ENCODE data around the gene PLXNC1. TPM values are rescaled to one million over a fixed set of nuclear protein-coding genes. Genes with fewer than 3 reads are reported as not detected.

The PLXNC1 gene
- total and polyA plus RNA-seq, 7 experiments from 2014 or later: 2.5 to 57.2 (median 12.6) TPM

DNA sequence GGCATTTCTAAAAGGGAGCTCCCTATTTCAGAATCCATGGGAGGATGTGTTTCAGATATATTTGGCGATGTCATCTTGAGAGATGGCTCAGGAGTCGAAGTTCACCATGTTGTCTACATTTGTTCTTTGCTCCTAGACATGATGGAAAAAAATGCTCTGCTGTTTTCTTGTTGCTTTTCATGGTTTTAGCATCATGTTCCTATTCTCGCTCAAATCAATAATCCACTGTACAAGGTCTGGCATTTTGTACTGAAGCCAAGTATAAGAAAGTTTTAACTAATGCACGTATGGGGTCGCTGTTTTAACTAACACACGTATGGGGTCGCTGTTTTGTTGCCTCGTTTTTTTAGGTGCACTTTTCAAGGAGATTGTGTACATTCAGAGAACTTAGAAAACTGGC is 60.9 kb downstream of the PLXNC1 start:
- DNase-seq (no peak), ATAC-seq (no peak)
- H3K4me3 ChIP-seq (ENCODE audit: low read length): no peak overlapping the region
- H3K4me1 Mint-ChIP-seq: peaks cover 35 to 54% (median 51%) of the 10 kb centered on the region in 7 donors
- H3K27me3 Mint-ChIP-seq: no peaks in the 10 kb centered on the region
- intact Hi-C loops (cut with micrococcal nuclease): loop anchor here (2.0 to 10.0 kb wide), 8 partner anchors 16 to 1338 kb away; partner anchors contain the start of genes CRADD (in 1 of the 2), EEA1 (in 1 of the 2), MRPL42 (in 1 of the 2) and NUDT4 (in 1 of the 2)
- peaks cover 0 to 36% (median 10%) of the 10 kb centered on the region in 5 donors for H3K36me3 Mint-ChIP-seq
- peaks cover 40 to 49% of the 10 kb centered on the region in 2 donors for H3K4me1 ChIP-seq (ENCODE audit: control insufficient read depth in 2 of 2, insufficient read depth in 2 of 2, low read length in 2 of 2)
- H3K4me3 Mint-ChIP-seq: peak overlapping the region in 5 of 10 donors; percentile 8 to 61 (median 16)
- POLR2A ChIA-PET: interaction anchor here (1.1 to 2.1 kb wide), 2 partner anchors 53 to 61 kb away, joined by 4 to 25 read pairs; no protein-coding TSS in a partner anchor
- no peaks in the 10 kb centered on the region for H3K27me3 ChIP-seq (ENCODE audit: control insufficient read depth in 2 of 2, insufficient read depth in 2 of 2, low read length in 2 of 2)
- H3K36me3 ChIP-seq (ENCODE audit: control insufficient read depth in 2 of 3, insufficient read depth in 3 of 3, low read length in 3 of 3): no peaks in the 10 kb centered on the region
- H3K27ac ChIP-seq (ENCODE audit: low read depth, low read length): no peak overlapping the region
- H3K27ac Mint-ChIP-seq: peak overlapping the region in 7 of 9 donors; percentile 9 to 94 (median 43)
- H3K9me3 Mint-ChIP-seq: peaks cover 0 to 5% (median 0%) of the 10 kb centered on the region in 11 donors
- H3K9me3 ChIP-seq (ENCODE audit: control insufficient read depth in 2 of 3, low read length in 3 of 3): no peaks in the 10 kb centered on the region
- CTCF ChIA-PET: no interaction called here

DNA sequence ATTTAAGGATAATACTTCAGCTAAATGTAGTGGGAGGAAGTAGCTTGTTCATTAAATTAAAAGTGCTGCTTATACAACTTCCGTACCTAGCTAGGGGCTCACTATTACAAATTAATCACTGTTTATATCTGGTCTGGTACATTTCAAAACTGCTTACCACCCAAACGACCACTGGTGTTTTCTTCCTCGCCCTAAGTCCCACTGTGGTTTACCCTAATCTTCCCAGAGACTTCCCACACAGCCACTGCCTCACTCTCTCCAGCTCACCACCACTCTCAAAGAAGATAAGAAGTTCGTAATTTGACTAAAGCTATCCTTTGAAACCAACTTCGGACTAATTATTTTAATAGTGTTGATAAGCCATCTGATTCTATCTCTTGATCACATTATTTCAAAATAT is 62.6 kb downstream of the PLXNC1 start:
- Mint-ChIP-seq H3K4me1 (peaks cover 20 to 40% (median 33%) of the 10 kb centered on the region in 7 donors), H3K36me3 (peaks cover 0 to 38% (median 10%) of the 10 kb centered on the region in 5 donors), H3K9me3 (peaks cover 0 to 5% (median 0%) of the 10 kb centered on the region in 11 donors), H3K27me3 (no peaks in the 10 kb centered on the region), H3K4me3 (no peak overlapping the region), H3K27ac (peak overlapping the region in 1 of 9 donors; percentile 63)
- ChIA-PET POLR2A (interaction anchor here (0.6 to 0.9 kb wide), 2 partner anchors 9 to 1325 kb away, joined by 3 read pairs; no protein-coding TSS in a partner anchor), CTCF (no interaction called here)
- ATAC-seq (no peak), DNase-seq (no peak)
- Histone ChIP-seq H3K27me3 (ENCODE audit: control insufficient read depth in 2 of 2, insufficient read depth in 2 of 2, low read length in 2 of 2) (no peaks in the 10 kb centered on the region), H3K4me3 (ENCODE audit: low read length) (no peak overlapping the region), H3K27ac (ENCODE audit: low read depth, low read length) (no peak overlapping the region), H3K36me3 (ENCODE audit: control insufficient read depth in 2 of 3, insufficient read depth in 3 of 3, low read length in 3 of 3) (no peaks in the 10 kb centered on the region), H3K4me1 (ENCODE audit: control insufficient read depth in 2 of 2, insufficient read depth in 2 of 2, low read length in 2 of 2) (peaks cover 24 to 32% of the 10 kb centered on the region in 2 donors), H3K9me3 (ENCODE audit: control insufficient read depth in 2 of 3, low read length in 3 of 3) (no peaks in the 10 kb centered on the region)
- intact Hi-C loops (cut with micrococcal nuclease): no loop called here

DNA sequence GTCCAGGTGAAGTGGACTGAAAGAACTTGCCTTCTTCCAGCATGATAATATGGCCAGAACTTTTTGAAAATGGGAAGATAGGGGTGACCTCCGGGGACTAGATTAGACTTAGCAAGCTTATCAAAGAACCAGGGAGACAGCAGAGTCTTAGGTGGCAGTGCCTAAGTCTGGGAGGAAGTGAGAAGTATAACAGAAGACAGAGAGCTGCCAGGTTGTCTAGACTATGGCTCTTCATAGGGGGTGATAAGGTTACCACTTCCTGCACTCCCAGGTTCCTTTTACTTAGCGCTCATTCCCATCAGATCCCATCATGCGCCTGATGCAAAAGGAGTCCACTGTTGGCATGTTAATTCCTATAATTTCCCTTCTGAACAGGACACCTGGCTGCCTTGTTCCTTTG is 69.9 kb downstream of the PLXNC1 start:
- no peak for DNase-seq
- Mint-ChIP-seq H3K4me1 (peaks cover 0 to 10% (median 0%) of the 10 kb centered on the region in 7 donors), H3K36me3 (peaks cover 0 to 27% (median 21%) of the 10 kb centered on the region in 5 donors), H3K9me3 (no peaks in the 10 kb centered on the region), H3K4me3 (no peak overlapping the region), H3K27me3 (no peaks in the 10 kb centered on the region), H3K27ac (no peak overlapping the region)
- ChIA-PET CTCF (no interaction called here), POLR2A (interaction anchor here (0.6 kb wide), 2 partner anchors 41 to 312 kb away, joined by 3 read pairs; no protein-coding TSS in a partner anchor)
- Histone ChIP-seq H3K4me1 (ENCODE audit: control insufficient read depth in 2 of 2, insufficient read depth in 2 of 2, low read length in 2 of 2) (no peaks in the 10 kb centered on the region), H3K9me3 (ENCODE audit: control insufficient read depth in 2 of 3, low read length in 3 of 3) (no peaks in the 10 kb centered on the region), H3K36me3 (ENCODE audit: control insufficient read depth in 2 of 3, insufficient read depth in 3 of 3, low read length in 3 of 3) (no peaks in the 10 kb centered on the region), H3K4me3 (ENCODE audit: low read length) (no peak overlapping the region), H3K27ac (ENCODE audit: low read depth, low read length) (no peak overlapping the region), H3K27me3 (ENCODE audit: control insufficient read depth in 2 of 2, insufficient read depth in 2 of 2, low read length in 2 of 2) (no peaks in the 10 kb centered on the region)
- ATAC-seq: no peak
- intact Hi-C loops (cut with micrococcal nuclease): no loop called here

DNA sequence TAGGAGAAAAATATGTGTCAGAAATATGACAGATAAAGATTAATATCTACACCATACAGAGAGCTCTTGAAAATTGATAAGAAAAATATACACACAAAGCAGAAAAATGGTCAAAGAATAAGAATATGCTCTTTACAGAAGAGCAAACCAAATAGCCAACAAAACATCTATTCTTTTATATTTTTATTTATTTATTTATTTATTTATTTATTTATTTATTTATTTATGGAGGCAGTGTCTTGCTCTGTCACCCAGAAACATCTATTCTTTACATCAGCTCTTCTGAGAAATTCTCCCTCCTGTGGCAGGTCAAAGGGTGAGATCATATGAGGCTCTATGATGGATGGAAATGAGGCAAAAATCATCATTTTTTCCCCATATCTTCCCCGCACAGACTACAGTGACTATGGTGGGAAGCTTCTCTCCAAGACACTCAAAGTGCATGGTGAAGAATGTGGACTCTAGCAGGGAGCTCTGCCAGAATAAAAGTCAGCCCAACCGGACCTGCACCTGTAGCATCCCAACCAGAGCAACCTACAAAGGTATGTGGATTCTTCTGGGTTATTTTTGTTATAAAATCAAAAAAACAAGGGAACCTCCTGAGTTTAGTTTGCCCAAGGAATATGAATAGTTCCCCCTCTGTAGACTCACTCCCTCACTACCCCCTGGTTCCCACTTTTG is 71.4 kb downstream of the PLXNC1 start:
- intact Hi-C loops (cut with micrococcal nuclease): no loop called here
- Mint-ChIP-seq H3K4me3 (no peak overlapping the region), H3K36me3 (peaks cover 3 to 31% (median 27%) of the 10 kb centered on the region in 5 donors), H3K4me1 (peaks cover 0 to 7% (median 0%) of the 10 kb centered on the region in 7 donors), H3K27ac (no peak overlapping the region), H3K27me3 (no peaks in the 10 kb centered on the region), H3K9me3 (no peaks in the 10 kb centered on the region)
- Histone ChIP-seq H3K4me1 (ENCODE audit: control insufficient read depth in 2 of 2, insufficient read depth in 2 of 2, low read length in 2 of 2) (no peaks in the 10 kb centered on the region), H3K27me3 (ENCODE audit: control insufficient read depth in 2 of 2, insufficient read depth in 2 of 2, low read length in 2 of 2) (no peaks in the 10 kb centered on the region), H3K36me3 (ENCODE audit: control insufficient read depth in 2 of 3, insufficient read depth in 3 of 3, low read length in 3 of 3) (no peaks in the 10 kb centered on the region), H3K27ac (ENCODE audit: low read depth, low read length) (no peak overlapping the region), H3K9me3 (ENCODE audit: control insufficient read depth in 2 of 3, low read length in 3 of 3) (no peaks in the 10 kb centered on the region), H3K4me3 (ENCODE audit: low read length) (no peak overlapping the region)
- ChIA-PET CTCF (no interaction called here), POLR2A (interaction anchor here (0.5 to 1.3 kb wide), 2 partner anchors 19 to 40 kb away, joined by 3 read pairs; no protein-coding TSS in a partner anchor)
- ATAC-seq (no peak), DNase-seq (no peak)

DNA sequence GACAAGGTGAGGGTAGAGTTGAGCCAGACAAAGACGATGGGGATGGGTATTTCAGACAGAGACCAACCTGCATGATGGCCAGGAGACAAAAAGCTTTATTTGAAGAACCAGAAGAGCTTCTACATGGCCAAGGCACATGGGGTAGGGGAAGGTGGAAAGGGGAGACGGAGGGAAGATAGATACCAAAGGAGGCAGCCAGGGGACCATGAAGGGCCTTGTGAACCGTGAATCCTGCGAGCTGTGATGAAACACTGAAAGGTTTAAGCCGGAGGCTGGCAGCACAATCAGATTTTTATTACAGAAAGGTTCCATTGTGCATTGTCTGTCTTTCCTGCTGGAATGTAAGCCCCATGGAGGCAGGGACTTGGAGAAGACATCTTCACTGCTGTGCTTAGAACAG is 72.4 kb downstream of the PLXNC1 start:
- Histone ChIP-seq H3K36me3 (ENCODE audit: control insufficient read depth in 2 of 3, insufficient read depth in 3 of 3, low read length in 3 of 3) (peaks cover 0 to 7% (median 0%) of the 10 kb centered on the region in 3 experiments), H3K27me3 (ENCODE audit: control insufficient read depth in 2 of 2, insufficient read depth in 2 of 2, low read length in 2 of 2) (no peaks in the 10 kb centered on the region), H3K4me1 (ENCODE audit: control insufficient read depth in 2 of 2, insufficient read depth in 2 of 2, low read length in 2 of 2) (no peaks in the 10 kb centered on the region), H3K4me3 (ENCODE audit: low read length) (no peak overlapping the region), H3K27ac (ENCODE audit: low read depth, low read length) (no peak overlapping the region), H3K9me3 (ENCODE audit: control insufficient read depth in 2 of 3, low read length in 3 of 3) (no peaks in the 10 kb centered on the region)
- Mint-ChIP-seq H3K36me3 (peaks cover 3 to 31% (median 27%) of the 10 kb centered on the region in 5 donors), H3K9me3 (no peaks in the 10 kb centered on the region), H3K27me3 (no peaks in the 10 kb centered on the region), H3K4me3 (no peak overlapping the region), H3K27ac (no peak overlapping the region), H3K4me1 (peaks cover 0 to 7% (median 0%) of the 10 kb centered on the region in 7 donors)
- POLR2A ChIA-PET: interaction anchor here (0.7 kb wide), 1 partner anchor 69 kb away, joined by 3 read pairs; no protein-coding TSS in a partner anchor
- DNase-seq (no peak), ATAC-seq (no peak)
- CTCF ChIA-PET: no interaction called here
- intact Hi-C loops (cut with micrococcal nuclease): no loop called here

DNA sequence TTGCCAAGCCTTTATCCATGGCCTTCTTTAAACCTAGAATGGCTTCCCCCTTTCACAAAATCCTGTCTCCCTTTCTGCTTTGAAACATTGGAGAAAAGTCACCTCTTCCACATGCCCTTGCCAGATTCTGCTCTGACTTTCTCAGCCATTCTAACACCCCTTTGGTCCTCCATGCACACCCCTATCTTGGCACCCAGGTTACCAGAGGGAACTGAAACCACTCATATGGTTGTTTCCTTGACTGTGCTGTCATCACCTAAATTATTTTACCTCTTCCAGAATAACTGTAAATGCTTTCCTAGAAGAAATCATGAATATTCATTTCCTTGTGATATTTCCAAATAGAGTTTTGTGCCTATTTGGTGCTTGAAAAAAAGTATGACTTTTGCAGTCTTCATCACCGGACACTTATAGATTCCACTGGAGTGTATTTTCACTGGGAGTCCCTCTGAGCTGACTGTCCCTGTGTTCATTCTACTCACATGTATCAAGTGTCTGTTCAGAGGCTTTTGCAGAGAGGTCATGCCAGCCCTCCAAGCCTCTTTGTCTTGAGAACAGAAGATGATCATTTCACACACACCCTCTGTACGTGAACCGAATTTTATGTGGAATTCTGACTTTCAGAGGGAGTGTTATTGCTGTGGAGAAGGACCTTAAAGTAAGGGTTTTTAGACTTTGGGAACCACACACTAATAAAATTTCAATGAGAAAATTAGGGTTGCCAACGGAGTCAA is 74.1 kb downstream of the PLXNC1 start:
- H3K36me3 Mint-ChIP-seq: peaks cover 6 to 47% (median 34%) of the 10 kb centered on the region in 5 donors
- no peak overlapping the region for H3K4me3 ChIP-seq (ENCODE audit: low read length)
- no peaks in the 10 kb centered on the region for H3K27me3 ChIP-seq (ENCODE audit: control insufficient read depth in 2 of 2, insufficient read depth in 2 of 2, low read length in 2 of 2)
- peaks cover 0 to 7% (median 0%) of the 10 kb centered on the region in 7 donors for H3K4me1 Mint-ChIP-seq
- no peaks in the 10 kb centered on the region for H3K9me3 Mint-ChIP-seq
- intact Hi-C loops (cut with micrococcal nuclease): no loop called here
- ATAC-seq (no peak), DNase-seq (no peak)
- H3K4me3 Mint-ChIP-seq: no peak overlapping the region
- no peaks in the 10 kb centered on the region for H3K4me1 ChIP-seq (ENCODE audit: control insufficient read depth in 2 of 2, insufficient read depth in 2 of 2, low read length in 2 of 2)
- H3K9me3 ChIP-seq (ENCODE audit: control insufficient read depth in 2 of 3, low read length in 3 of 3): no peaks in the 10 kb centered on the region
- H3K27ac Mint-ChIP-seq: peak overlapping the region in 1 of 9 donors; percentile 10
- H3K27me3 Mint-ChIP-seq: no peaks in the 10 kb centered on the region
- H3K36me3 ChIP-seq (ENCODE audit: control insufficient read depth in 2 of 3, insufficient read depth in 3 of 3, low read length in 3 of 3): peaks cover 0 to 11% (median 0%) of the 10 kb centered on the region in 3 experiments
- H3K27ac ChIP-seq (ENCODE audit: low read depth, low read length): no peak overlapping the region
- ChIA-PET POLR2A (no interaction called here), CTCF (no interaction called here)
